ENCODE data around the gene CYP2B6.
"Not testable (repeated sequence)": the region's sequence is repeated elsewhere in the genome, so short reads cannot be mapped to it uniquely, and the experiment has no call there.

CYP2B6 gene

DNA sequence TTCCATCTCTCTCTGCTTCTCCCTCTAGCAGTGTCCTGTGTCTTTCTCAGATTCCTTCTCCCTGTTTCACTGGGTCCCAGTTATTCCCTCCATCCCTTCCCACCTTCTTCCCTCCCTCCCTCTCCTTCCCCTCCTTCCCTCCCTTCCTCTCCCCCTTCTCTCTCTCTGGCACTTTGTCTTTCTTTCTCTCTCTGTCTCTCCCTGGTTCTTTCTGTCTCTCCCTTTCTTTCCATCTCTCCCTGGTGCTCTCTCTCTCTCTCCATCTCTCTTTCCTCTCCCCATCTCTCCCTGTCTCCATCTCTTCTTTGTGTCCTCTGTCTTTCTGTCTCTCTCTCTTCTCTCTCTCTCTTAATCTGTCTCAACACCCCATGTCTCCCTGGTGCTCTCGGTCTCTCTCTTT is 31.7 kb upstream of the CYP2B6 start:
- DNase-seq (ENCODE audit: insufficient read length, low spot score), result no peak
- no peak for FAIRE-seq

DNA sequence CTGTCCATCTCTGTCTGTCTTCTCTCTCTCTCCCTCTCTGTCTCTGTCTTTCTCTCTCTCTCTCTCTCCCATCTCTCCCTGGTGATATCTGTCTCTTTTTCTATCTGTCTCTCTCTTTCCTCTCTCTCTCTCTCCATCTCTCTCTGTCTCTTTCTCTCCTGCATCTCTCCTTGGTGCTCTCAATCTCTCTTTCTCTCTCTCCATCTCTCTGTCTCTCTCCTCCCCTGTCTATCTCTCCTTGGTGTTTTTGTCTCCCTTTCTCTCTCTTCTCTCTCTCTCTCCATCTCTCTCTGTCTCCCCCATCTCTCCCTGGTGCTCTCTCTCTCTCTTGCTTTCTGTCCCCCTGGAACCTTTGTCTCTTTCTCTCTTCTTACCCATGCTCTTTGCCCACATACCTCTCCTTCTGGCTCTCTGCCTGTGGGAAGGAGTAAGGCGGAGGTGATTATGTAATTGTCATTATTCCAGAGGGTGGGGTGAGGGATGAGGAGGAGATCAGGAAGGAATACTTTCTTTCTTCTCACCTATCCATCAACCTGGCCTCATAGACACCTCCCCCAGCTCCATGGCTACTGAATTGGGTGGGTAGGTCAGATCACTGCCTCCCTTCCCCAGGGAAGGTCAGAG is 30.9 kb upstream of the CYP2B6 start:
- DNase-seq (ENCODE audit: insufficient read length, low spot score), result no peak
- no peak for FAIRE-seq
- TF ChIP-seq, protein P1, sequence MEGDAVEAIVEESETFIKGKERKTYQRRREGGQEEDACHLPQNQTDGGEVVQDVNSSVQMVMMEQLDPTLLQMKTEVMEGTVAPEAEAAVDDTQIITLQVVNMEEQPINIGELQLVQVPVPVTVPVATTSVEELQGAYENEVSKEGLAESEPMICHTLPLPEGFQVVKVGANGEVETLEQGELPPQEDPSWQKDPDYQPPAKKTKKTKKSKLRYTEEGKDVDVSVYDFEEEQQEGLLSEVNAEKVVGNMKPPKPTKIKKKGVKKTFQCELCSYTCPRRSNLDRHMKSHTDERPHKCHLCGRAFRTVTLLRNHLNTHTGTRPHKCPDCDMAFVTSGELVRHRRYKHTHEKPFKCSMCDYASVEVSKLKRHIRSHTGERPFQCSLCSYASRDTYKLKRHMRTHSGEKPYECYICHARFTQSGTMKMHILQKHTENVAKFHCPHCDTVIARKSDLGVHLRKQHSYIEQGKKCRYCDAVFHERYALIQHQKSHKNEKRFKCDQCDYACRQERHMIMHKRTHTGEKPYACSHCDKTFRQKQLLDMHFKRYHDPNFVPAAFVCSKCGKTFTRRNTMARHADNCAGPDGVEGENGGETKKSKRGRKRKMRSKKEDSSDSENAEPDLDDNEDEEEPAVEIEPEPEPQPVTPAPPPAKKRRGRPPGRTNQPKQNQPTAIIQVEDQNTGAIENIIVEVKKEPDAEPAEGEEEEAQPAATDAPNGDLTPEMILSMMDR (IDR thresholded peaks at IDR 0.05; ENCODE audit: insufficient read depth, missing control alignments), result no peak

More for the DNA sequence above, 31.7 kb upstream of the CYP2B6 start:
- TF ChIP-seq, protein P1 (IDR thresholded peaks at IDR 0.05; ENCODE audit: insufficient read depth, missing control alignments), result no peak

DNA sequence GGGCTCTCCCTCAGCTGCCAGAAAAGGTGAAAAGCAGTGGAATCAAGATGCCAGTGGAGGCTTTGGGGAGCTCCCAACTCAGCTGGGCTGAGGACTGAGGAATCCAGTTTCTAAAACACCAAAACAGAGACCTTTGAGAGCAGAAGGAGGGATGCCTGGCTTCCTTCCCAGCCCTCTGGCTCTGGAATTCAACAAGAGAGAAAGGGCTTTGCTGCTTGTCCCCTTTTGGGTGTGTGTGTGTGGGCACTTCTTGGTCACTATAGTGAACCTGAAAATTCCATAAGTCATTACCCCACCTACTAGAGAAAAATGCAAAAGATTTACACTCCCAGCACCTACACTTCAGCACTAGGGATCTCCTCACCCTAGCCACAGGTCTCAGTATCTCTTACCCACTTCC is 30.3 kb upstream of the CYP2B6 start:
- TF ChIP-seq, protein P1 (IDR thresholded peaks at IDR 0.05; ENCODE audit: insufficient read depth, missing control alignments), result no peak
- no peak for DNase-seq (ENCODE audit: insufficient read length, low spot score)
- FAIRE-seq, result no peak

DNA sequence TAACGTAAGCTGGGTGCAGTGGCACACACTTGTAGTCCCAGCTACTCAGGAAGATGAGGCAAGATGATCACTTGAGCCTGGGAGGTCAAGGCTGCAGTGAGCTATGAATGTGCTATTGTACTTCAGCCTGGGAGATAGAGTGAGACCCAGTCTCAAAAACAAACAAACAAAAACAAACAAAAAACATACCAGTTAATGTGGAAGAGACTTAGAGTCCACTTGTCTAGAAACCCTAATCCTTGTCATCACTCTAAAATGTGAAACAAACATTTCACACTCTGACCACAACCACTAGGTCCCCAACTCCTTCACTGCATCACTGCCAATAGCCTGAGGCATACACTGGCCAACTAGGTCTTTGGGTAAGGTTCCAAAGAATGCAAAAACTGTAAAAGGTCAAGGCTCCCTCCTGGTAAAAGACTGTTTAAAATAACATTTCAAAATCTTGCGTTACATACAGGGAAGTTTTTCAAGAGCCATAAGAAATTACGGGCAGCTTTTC is 28.6 kb upstream of the CYP2B6 start:
- no peak for DNase-seq (ENCODE audit: insufficient read length, low spot score)
- FAIRE-seq, result no peak
- TF ChIP-seq, protein P1 (IDR thresholded peaks at IDR 0.05; ENCODE audit: insufficient read depth, missing control alignments), result no peak

DNA sequence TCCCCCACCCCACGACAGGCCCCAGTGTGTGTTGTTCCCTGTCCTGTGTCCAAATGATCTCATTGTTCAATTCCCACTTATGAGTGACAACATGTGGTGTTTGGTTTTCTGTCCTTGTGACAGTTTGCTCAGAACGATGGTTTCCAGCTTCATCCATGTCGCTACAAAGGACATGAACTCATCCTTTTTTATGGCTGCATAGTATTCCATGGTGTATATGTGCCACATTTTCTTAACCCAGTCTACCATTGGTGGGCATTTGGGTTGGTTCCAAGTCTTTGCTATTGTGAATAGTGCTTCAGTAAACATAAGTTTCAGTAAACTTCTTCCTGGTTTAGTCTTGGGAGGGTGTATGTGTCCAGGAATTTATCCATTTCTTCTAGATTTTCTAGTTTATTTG is 26.7 kb upstream of the CYP2B6 start:
- not testable (repeated sequence) for FAIRE-seq; DNase-seq (ENCODE audit: insufficient read length, low spot score)

DNA sequence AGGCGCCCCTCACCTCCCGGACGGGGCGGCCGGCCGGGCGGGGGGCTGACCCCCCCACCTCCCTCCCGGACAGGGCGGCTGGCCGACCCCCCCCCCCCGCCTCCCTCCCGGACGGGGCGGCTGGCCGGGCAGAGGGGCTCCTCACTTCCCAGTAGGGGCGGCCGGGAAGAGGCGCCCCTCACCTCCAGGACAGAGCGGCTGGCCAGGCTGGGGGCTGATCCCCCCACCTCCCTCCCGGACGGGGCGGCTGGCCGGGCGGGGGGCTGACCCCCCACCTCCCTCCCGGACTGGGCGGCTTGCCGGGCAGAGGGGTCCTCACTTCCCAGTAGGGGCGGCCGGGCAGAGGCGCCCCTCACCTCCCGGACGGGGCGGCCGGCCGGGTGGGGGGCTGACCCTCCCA is 25.7 kb upstream of the CYP2B6 start:
- FAIRE-seq; DNase-seq (ENCODE audit: insufficient read length, low spot score): not testable (repeated sequence)

DNA sequence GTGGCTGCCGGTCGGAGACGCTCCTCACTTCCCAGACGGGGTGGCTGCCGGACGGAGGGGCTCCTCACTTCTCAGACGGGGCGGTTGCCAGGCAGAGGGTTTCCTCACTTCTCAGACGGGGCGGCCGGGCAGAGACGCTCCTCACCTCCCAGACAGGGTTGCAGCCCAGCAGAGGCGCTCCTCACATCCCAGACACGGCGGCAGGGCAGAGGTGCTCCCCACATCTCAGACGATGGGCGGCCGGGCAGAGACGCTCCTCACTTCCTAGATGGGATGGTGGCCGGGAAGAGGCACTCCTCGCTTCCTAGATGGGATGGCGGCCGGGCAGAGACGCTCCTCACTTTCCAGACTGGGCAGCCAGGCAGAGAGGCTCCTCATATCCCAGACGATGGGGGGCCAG is 24.5 kb upstream of the CYP2B6 start:
- DNase-seq (ENCODE audit: insufficient read length, low spot score); FAIRE-seq: not testable (repeated sequence)

DNA sequence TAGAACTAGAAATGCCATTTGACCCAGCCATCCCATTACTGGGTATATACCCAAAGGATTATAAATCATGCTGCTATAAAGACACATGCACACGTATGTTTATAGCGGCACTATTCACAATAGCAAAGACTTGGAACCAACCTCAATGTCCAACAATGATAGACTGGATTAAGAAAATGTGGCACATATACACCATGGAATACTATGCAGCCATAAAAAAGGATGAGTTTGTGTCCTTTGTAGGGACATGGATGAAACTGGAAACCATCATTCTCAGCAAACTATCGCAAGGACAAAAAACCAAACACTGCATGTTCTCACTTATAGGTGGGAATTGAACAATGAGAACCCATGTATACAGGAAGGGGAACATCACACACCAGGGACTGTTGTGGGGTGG is 23.0 kb upstream of the CYP2B6 start:
- FAIRE-seq; DNase-seq (ENCODE audit: insufficient read length, low spot score): not testable (repeated sequence)

DNA sequence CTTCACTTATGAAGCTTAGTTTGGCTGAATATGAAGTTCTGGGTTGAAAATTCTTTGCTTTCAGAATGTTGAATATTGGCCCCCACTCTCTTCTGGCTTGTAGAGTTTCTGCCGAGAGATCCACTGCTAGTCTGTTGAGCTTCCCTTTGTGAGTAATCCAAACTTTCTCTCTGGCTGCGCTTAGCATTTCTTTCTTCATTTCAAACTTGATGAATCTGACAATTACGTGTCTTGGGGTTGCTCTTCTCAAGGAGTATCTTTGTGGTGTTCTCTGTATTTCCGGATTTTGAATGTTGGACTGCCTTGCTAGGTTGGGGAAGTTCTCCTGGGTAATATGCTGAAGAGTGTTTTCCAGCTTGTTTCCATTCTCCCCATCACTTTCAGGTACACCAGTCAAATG is 21.4 kb upstream of the CYP2B6 start:
- DNase-seq (ENCODE audit: insufficient read length, low spot score); FAIRE-seq: not testable (repeated sequence)

DNA sequence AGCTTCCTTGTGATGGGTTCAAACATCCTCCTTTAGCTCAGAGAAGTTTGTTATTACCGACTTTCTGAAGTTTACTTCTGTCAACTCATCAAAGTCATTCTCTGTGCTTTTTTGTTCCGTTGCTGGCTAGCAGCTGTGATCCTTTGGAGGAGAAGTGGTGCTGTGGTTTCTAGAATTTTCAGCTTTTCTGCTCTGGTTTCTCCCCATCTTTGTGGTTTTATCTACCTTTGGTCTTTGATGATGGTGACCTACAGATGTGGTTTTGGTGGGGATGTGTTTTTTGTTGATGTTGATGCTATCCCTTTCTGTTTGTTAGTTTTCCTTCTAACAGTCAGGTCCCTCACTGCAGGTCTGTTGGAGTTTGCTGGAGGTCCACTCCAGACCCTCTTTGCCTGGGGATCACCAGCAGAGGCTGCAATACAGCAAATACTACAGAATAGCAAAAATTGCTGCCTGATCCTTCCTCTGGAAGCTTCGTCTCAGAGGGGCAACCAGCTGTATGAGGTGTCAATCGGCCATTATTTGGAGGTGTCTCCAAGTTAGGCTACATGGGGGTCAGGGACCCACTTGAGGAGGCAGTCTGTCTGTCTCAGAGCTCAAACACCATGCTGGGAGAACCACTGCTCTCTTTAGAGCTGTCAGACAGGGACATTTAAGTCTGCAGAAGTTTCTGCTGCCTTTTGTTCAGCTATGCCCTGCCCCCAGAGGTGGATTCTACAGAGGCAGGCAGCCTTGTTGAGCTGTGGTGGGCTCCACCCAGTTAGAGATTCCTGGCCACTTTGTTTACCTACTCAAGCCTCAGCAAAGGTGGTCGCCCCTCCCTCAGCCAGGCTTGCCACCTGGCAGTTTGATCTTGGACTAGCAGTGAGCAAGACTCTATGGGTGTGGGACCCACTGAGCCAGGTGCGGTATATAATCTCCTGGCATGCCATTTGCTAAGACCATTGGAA is 20.4 kb upstream of the CYP2B6 start:
- FAIRE-seq; DNase-seq (ENCODE audit: insufficient read length, low spot score): not testable (repeated sequence)
